Left colon (tissue), 2 donors: Measurements from ENCODE around the gene XCL1. TPM values are rescaled to one million over a fixed set of nuclear protein-coding genes. Genes with fewer than 3 reads are reported as not detected.
"Not testable (repeated sequence)": the region's sequence is repeated elsewhere in the genome, so short reads cannot be mapped to it uniquely, and the experiment has no call there.

ENCODE experiments used
- ATAC-seq: fragments of 200-7000 bp; cut with Tn5 transposase; one replicate; pipeline ENCODE4 v1.9.1; 2020; ENCODE audit warnings: mild to moderate bottlenecking, moderate library complexity
- DNase-seq, 2 donors: peaks; one replicate each; pipeline ENCODE4 v3.0.0-alpha.2; 2020
- intact Hi-C, 2 donors: fragments of 100-400 bp; cut with DNase I in 1 of 2; cut with micrococcal nuclease in 1 of 2; formaldehyde crosslinking; loops; one replicate each; pipeline versions ENCODE4 v1.11.2 to v1.14.0; 2022; cut with DNase I, micrococcal nuclease
- long read RNA-seq: library from polyadenylated mRNA; unstranded; transcript quantifications from one replicate; pipeline ENCODE4 v2.0.0, GENCODE V29; 2021
- total RNA-seq, 2 donors: library from RNA; stranded (reverse); fragmentation: NEBNext Ultra II Directional; extraction: Animal tissue kit (Norgen Biotek cat#: 25700); gene quantifications; one replicate each; pipeline ENCODE4 v1.2.1, GENCODE V29; 2021
- donor health status: DM: no; HTN: no; CAD: no.
- donor health status: DM: yes; HTN: yes; CAD: no.

Gene XCL1
- total RNA-seq, result under 1 TPM in 1 of 2 donors, not detected in 1; 0.24 TPM
- long read RNA-seq, result 0 reads

- not testable (repeated sequence) for DNase-seq, ATAC-seq
- intact Hi-C loops, result loop anchor here in 1 of 2 donors (10.0 kb wide), 1 partner anchor 241 kb away; no protein-coding TSS in a partner anchor
Observed at GRCh38 chr1:168576245-168576688, at the start of gene XCL1. XCL1 (plus strand) TSS chr1:168576605; CDS start chr1:168576638, 33 bp downstream.

DNA sequence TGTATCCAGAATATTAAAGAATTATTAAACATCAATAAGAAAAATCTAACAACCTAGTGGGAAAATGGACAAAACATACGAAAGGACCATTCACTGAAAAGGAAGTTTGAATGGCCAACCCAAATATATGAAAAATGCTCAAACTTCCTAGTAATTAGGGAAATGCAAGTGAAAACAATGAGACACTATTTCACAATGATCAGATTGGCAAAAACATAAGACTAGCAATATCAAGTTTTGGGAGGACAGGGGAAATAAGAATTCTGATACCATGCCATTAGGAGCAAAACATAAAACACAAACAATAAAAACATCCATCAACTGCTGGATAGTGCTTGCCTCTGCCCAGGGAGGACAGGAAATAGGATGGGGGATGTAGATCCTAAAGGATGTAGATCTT, 46.9 kb upstream of the XCL1 start:
- DNase-seq (no peak), ATAC-seq (no peak)
- intact Hi-C loops, result no loop called here

DNA sequence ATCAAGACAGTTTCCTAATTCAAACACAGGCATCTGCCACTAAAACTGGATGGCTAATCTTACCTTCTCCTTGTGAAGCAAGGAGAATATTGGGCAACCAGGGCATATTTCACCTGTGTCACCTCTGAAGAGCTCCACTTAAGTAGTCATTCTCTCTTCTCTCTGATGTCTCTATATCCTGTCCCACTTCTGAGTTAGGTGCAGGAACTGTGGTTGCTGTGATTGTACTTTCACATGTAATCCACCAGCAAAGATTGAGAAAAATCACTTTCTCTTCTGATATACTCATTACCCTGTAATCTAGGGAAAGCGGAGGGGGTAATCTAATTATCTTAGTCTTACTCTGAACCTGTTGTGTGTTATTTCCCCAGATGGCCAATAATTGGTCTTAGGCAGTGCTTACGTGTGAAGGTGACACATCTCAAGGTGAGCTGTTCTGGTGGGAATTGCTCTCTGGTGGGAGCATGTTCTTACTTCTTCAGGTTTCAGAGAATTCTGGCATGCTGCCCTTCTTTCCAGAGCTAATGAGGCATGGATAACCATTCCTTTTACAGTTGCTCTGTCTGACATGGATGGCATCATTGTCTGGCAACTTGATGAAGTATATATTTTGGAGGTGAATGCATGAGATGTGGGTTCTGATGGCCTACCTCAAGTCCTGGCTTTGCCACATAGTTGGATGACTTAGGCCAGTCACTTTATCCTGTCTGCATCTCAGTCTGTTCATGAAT, 44.6 kb upstream of the XCL1 start:
- DNase-seq, result no peak
- no peak for ATAC-seq
- intact Hi-C loops, result no loop called here

DNA sequence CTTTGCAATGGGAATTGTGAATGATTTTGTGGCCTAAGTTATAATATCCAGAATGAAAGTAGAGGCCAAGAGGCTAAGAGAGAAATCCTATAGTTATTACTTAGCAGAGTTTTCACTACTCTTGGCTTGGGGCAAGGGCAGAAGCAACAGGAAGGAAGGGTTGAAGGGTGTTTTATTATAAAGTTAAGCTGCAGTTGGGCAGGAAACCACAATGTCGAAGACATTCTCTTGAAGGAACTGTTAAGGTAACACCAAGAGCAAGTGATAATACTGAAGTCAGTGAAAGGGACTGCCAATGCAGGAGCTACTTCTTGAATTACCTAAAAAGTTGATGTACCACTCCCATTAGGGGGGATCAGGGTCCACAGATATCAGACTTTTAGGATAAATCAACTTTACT, 40.9 kb upstream of the XCL1 start:
- DNase-seq (no peak), ATAC-seq (no peak)
- intact Hi-C loops, result no loop called here

DNA sequence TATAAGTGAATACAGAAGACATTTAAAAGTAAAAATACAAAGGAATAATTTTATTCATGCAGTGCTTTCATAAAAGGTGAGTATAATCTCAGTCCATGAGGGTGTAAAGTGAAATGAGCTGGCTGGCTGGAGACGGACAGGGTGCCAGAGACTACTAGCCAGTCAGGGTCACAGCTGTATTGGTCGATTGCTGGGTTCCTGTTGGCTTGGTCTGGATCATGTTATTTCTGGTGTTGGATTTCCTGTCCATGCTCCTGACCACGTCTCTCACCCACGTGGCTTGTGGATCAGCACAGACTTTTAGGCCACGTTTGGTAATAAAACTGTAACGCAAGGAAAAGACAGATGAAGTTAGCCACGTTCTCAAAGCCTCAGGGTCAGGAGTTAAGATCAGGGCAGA, 35.6 kb upstream of the XCL1 start:
- ATAC-seq, intact Hi-C loops, DNase-seq: not testable (repeated sequence)

GRCh38 chr1:168542978-168543377, 33.4 kb upstream of the XCL1 start:
- DNase-seq, intact Hi-C loops, ATAC-seq: not testable (repeated sequence)

GRCh38 chr1:168543840-168544498, 32.4 kb upstream of the XCL1 start, which contains the start of gene XCL2:
XCL2 (minus strand) TSS chr1:168543997; CDS start chr1:168543964, 33 bp downstream.
- intact Hi-C loops, ATAC-seq, DNase-seq: not testable (repeated sequence)

- intact Hi-C loops, DNase-seq: not testable (repeated sequence)
- peak; percentile 72 for ATAC-seq
Observed at GRCh38 chr1:168545678-168546552, 30.5 kb upstream of the XCL1 start.

DNA sequence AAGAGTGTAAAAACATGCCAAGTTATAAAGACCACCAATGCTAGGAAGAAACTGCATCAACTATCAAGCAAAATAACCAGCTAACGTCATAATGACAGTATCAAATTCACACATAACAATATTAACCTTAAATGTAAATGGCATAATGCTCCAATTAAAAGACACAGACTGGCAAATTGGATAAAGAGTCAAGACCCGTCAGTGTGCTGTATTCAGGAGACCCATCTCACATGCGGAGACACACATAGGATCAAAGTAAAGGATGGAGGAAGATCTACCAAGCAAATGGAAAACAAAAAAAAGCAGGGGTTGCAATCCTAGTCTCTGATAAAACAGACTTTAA, 29.9 kb upstream of the XCL1 start:
- intact Hi-C loops, ATAC-seq, DNase-seq: not testable (repeated sequence)

GRCh38 chr1:168550971-168551370, 25.4 kb upstream of the XCL1 start:
- intact Hi-C loops, result no loop called here
- DNase-seq (no peak), ATAC-seq (no peak)

DNA sequence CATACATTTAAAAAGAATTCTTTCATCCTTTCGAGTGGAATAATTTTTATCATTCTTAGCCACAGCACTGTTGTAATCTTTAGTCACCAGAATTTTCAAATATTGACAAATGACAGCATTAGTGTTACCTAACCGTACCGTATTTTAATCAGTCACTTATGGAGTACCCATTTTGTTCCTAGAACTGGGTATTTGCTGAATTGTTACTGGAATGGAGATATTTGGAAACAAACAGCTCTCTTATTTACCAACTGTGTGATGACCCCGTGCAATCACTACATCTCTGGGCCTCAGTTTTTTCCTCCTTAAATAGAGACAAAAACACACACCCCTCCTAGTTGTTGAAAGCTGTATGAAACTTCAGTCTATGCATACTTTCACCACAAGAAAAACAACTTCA, 24.7 kb upstream of the XCL1 start:
- no peak for ATAC-seq
- intact Hi-C loops, result no loop called here
- no peak for DNase-seq

- DNase-seq (no peak), ATAC-seq (no peak)
- intact Hi-C loops, result no loop called here
Observed at GRCh38 chr1:168552961-168553360, 23.4 kb upstream of the XCL1 start.

DNA sequence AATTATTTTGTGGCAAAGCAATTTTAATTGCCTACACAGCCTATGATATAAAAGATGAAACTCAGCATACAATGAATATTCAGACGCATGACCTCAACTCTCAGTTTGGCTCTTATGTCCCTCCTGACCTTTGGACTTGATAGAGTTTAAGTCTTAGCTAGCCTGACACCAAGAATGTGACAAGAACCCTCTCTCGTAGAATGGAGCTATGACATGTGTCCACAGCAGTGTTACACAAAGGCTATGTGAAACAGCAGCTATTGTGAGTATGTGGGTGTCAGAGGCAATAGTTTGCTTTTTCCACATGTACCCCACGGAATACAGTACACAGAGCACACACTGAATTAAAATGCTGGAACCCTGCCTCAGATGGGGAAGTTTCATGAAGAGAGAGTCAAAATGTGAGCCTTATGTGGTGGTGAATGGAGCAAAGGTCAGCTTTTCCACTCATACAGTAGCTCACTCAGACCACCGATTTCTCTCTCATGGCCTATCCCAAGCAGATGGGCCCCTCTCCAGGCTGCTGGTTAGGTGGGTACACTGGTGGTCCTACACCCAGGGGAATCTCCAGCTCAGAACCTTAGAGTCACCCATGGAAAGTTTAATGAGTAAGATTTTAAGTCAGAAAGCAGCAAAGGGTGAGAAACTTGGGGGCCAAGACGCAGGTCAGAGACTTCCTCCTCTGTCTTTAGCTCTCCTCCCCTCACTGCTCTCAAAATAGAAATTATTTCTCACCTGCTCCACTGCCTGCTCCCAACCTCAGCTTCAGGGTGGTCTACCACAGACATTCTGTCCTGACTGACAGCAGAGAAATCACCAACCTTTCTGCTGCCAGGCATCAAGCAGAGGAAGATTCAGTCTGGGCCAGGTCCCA, 22.5 kb upstream of the XCL1 start:
- ATAC-seq (no peak), DNase-seq (no peak)
- intact Hi-C loops, result no loop called here

DNA sequence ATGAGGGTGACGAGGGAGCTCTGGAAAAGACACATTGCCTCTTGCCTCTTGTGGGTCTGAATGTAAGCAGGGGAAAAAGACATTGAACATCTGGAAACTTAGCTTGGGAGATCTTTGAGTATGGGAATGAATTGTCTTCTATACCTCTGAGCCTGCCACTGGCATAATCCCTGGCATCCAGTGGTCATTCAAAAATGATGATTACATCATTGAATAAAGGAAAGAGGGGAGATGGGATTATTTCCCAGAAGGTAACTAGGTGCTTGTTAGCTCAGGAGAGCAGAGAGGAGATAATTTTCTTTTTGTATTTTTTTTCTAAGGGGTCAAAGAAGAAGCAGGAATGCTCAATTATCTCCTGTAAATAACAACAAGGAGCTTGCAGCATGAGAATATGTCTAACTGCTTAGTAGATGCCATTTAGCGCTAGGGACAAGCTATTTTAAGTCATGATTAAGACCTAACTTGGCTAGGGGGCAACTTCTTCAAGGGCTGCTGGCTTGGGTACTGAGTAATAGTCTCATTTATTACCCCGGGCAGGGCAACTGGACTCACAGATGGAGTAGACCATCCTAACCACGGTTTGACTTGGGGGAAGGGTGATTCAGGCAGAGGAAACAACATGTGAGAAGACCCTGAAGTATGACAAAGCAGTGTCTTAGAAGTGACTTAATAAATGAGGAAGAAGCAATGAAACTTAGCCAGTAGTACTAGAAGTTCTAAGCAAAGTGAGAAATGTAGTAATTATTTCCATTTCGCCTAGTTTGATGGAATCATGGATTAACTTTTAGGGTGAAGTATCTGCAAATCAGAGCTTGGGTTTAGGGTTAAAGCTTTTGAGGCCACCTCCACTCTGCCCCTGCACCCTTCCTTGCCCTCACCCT, 21.6 kb upstream of the XCL1 start:
- ATAC-seq (no peak), DNase-seq (no peak)
- intact Hi-C loops, result no loop called here

- DNase-seq, result no peak
- intact Hi-C loops, result no loop called here
- ATAC-seq, result no peak
Observed at GRCh38 chr1:168555508-168556046, 20.8 kb upstream of the XCL1 start.

GRCh38 chr1:168556647-168557046, 19.8 kb upstream of the XCL1 start:
- DNase-seq (no peak), ATAC-seq (no peak)
- intact Hi-C loops, result no loop called here

- ATAC-seq, result no peak
- intact Hi-C loops, result no loop called here
- DNase-seq, result no peak
Observed at GRCh38 chr1:168560370-168560769, 16.0 kb upstream of the XCL1 start.
